Measurements from ENCODE around the gene ADAT3.

GRCh38 chr19:1933942-1934341, 28.7 kb downstream of the ADAT3 start:
- TF ChIP-seq CTCF (IDR thresholded peaks at IDR 0.05), result no peak
- TF ChIP-seq POLR2AphosphoS5 (IDR thresholded peaks at IDR 0.05), result no peak
- no peak for TF ChIP-seq POLR2A (IDR thresholded peaks at IDR 0.05)
- no peak for TF ChIP-seq EP300 (IDR thresholded peaks at IDR 0.05; ENCODE audit: low read depth)
